Measurements from ENCODE around the gene TRIM58.
A peak's percentile ranks its signal among the peaks of the same experiment; 100 is the strongest.

TRIM58 gene

GRCh38 chr1:247857069-247857984, at the start of gene TRIM58:
TSS of gene TRIM58 (plus strand) at chr1:247857187. CDS start at chr1:247857247, 60 bp downstream.
- peak; percentile 42 for TF ChIP-seq CTCF (conservative IDR thresholded peaks at IDR 0.05)

GRCh38 chr1:247812637-247813036, 44.4 kb upstream of the TRIM58 start:
- no peak overlapping the region for H3K27ac ChIP-seq
- TF ChIP-seq CTCF (conservative IDR thresholded peaks at IDR 0.05): no peak

More at GRCh38 chr1:247857069-247857984, at the start of gene TRIM58:
- no peak within 1 kb of the TSS for H3K27ac ChIP-seq

- H3K27ac ChIP-seq: no peak overlapping the region
- TF ChIP-seq CTCF (conservative IDR thresholded peaks at IDR 0.05): no peak
These were observed 34.9 kb upstream of the TRIM58 start for GRCh38 chr1:247822060-247822459.

GRCh38 chr1:247824023-247824422, 33.0 kb upstream of the TRIM58 start, which contains the start of gene OR14A16:
TSS of gene OR14A16 (minus strand) at chr1:247824119. CDS start at chr1:247815729, 8,390 bp downstream.
- TF ChIP-seq CTCF (conservative IDR thresholded peaks at IDR 0.05): no peak
- H3K27ac ChIP-seq: no peak within 1 kb of the TSS

GRCh38 chr1:247825362-247825761, 31.6 kb upstream of the TRIM58 start:
- TF ChIP-seq CTCF (conservative IDR thresholded peaks at IDR 0.05): no peak
- H3K27ac ChIP-seq: no peak overlapping the region

GRCh38 chr1:247829656-247830055, 27.3 kb upstream of the TRIM58 start:
- TF ChIP-seq CTCF (conservative IDR thresholded peaks at IDR 0.05): no peak
- no peak overlapping the region for H3K27ac ChIP-seq

- TF ChIP-seq CTCF (conservative IDR thresholded peaks at IDR 0.05): no peak
These were observed 23.4 kb upstream of the TRIM58 start for GRCh38 chr1:247833601-247834000.

More at GRCh38 chr1:247833601-247834000, 23.4 kb upstream of the TRIM58 start:
- no peak overlapping the region for H3K27ac ChIP-seq

Measured in VCaP (cell line).